ENCODE measurements around the gene HIVEP3.

HIVEP3 gene

GRCh38 chr1:41830726-41831125 lies 88.0 kb downstream of the HIVEP3 start:
- TF ChIP-seq FOXM1 (IDR thresholded peaks at IDR 0.05; ENCODE audit: borderline replicate concordance, low read depth) (no peak), TCF12 (IDR thresholded peaks at IDR 0.05; ENCODE audit: low read depth) (no peak), CEBPB (IDR thresholded peaks at IDR 0.05) (no peak), TEAD4 (IDR thresholded peaks at IDR 0.05) (no peak), TAF1 (IDR thresholded peaks at IDR 0.05; ENCODE audit: low read depth) (no peak), YY1 (IDR thresholded peaks at IDR 0.05; ENCODE audit: low read depth) (no peak), NFIC (IDR thresholded peaks at IDR 0.05) (no peak), EGR1 (IDR thresholded peaks at IDR 0.05) (no peak), EP300 (IDR thresholded peaks at IDR 0.05; ENCODE audit: borderline replicate concordance) (no peak), ZBTB7A (IDR thresholded peaks at IDR 0.05; ENCODE audit: low read depth) (no peak), MAX (IDR thresholded peaks at IDR 0.05) (no peak), RAD21 (IDR thresholded peaks at IDR 0.05; ENCODE audit: low read depth) (no peak), REST (IDR thresholded peaks at IDR 0.05; ENCODE audit: low read depth) (no peak), USF1 (IDR thresholded peaks at IDR 0.05) (no peak), CREB1 (IDR thresholded peaks at IDR 0.05; ENCODE audit: low read depth) (no peak)

- TF ChIP-seq NFIC (IDR thresholded peaks at IDR 0.05) (no peak), USF1 (IDR thresholded peaks at IDR 0.05) (no peak), CREB1 (IDR thresholded peaks at IDR 0.05; ENCODE audit: low read depth) (no peak), TCF12 (IDR thresholded peaks at IDR 0.05; ENCODE audit: low read depth) (no peak), FOXM1 (IDR thresholded peaks at IDR 0.05; ENCODE audit: borderline replicate concordance, low read depth) (no peak)
Measured at GRCh38 chr1:41827991-41828570, 90.6 kb downstream of the HIVEP3 start.

- TF ChIP-seq EGR1 (IDR thresholded peaks at IDR 0.05): no peak
- no peak for TF ChIP-seq TCF12 (IDR thresholded peaks at IDR 0.05; ENCODE audit: low read depth)
- no peak for TF ChIP-seq RAD21 (IDR thresholded peaks at IDR 0.05; ENCODE audit: low read depth)
- no peak for TF ChIP-seq CEBPB (IDR thresholded peaks at IDR 0.05)
- TF ChIP-seq USF1 (IDR thresholded peaks at IDR 0.05): no peak
- TF ChIP-seq ZBTB7A (IDR thresholded peaks at IDR 0.05; ENCODE audit: low read depth): no peak
- TF ChIP-seq YY1 (IDR thresholded peaks at IDR 0.05; ENCODE audit: low read depth): no peak
- no peak for TF ChIP-seq TAF1 (IDR thresholded peaks at IDR 0.05; ENCODE audit: low read depth)
- no peak for TF ChIP-seq MAX (IDR thresholded peaks at IDR 0.05)
- no peak for TF ChIP-seq REST (IDR thresholded peaks at IDR 0.05; ENCODE audit: low read depth)
- no peak for TF ChIP-seq FOXM1 (IDR thresholded peaks at IDR 0.05; ENCODE audit: borderline replicate concordance, low read depth)
- no peak for TF ChIP-seq CREB1 (IDR thresholded peaks at IDR 0.05; ENCODE audit: low read depth)
- TF ChIP-seq EP300 (IDR thresholded peaks at IDR 0.05; ENCODE audit: borderline replicate concordance): no peak
- TF ChIP-seq NFIC (IDR thresholded peaks at IDR 0.05): no peak
- no peak for TF ChIP-seq TEAD4 (IDR thresholded peaks at IDR 0.05)
Measured at GRCh38 chr1:41823471-41823870, 95.3 kb downstream of the HIVEP3 start.

GRCh38 chr1:41822866-41823265 lies 95.9 kb downstream of the HIVEP3 start:
- no peak for TF ChIP-seq RAD21 (IDR thresholded peaks at IDR 0.05; ENCODE audit: low read depth)
- TF ChIP-seq TEAD4 (IDR thresholded peaks at IDR 0.05): no peak
- no peak for TF ChIP-seq TAF1 (IDR thresholded peaks at IDR 0.05; ENCODE audit: low read depth)
- no peak for TF ChIP-seq YY1 (IDR thresholded peaks at IDR 0.05; ENCODE audit: low read depth)
- no peak for TF ChIP-seq CEBPB (IDR thresholded peaks at IDR 0.05)
- TF ChIP-seq CREB1 (IDR thresholded peaks at IDR 0.05; ENCODE audit: low read depth): no peak
- TF ChIP-seq EGR1 (IDR thresholded peaks at IDR 0.05): no peak
- TF ChIP-seq FOXM1 (IDR thresholded peaks at IDR 0.05; ENCODE audit: borderline replicate concordance, low read depth): no peak
- TF ChIP-seq TCF12 (IDR thresholded peaks at IDR 0.05; ENCODE audit: low read depth): no peak
- no peak for TF ChIP-seq EP300 (IDR thresholded peaks at IDR 0.05; ENCODE audit: borderline replicate concordance)
- no peak for TF ChIP-seq USF1 (IDR thresholded peaks at IDR 0.05)
- TF ChIP-seq NFIC (IDR thresholded peaks at IDR 0.05): no peak

GRCh38 chr1:41819843-41820242 lies 98.9 kb downstream of the HIVEP3 start:
- TF ChIP-seq YY1 (IDR thresholded peaks at IDR 0.05; ENCODE audit: low read depth) (no peak), USF1 (IDR thresholded peaks at IDR 0.05) (no peak), TEAD4 (IDR thresholded peaks at IDR 0.05) (no peak)
